CD4-positive, alpha-beta T cell treated with Interleukin-6 for 4 hours (primary cell): Measurements from ENCODE around the gene C3orf22.

Experiments
- DNase-seq: peaks from one replicate; pipeline ENCODE4 v3.0.0-alpha.2; 2020; ENCODE audit warnings: mixed read lengths

The C3orf22 gene

GRCh38 chr3:126511291-126511690 is 47.4 kb downstream of the C3orf22 start:
- DNase-seq: no peak

- DNase-seq: no peak
These were observed 48.3 kb downstream of the C3orf22 start for GRCh38 chr3:126510308-126510910.

- DNase-seq: no peak
These were observed 49.0 kb downstream of the C3orf22 start for GRCh38 chr3:126509597-126510307.

GRCh38 chr3:126508564-126508964 is 50.2 kb downstream of the C3orf22 start:
- DNase-seq: no peak

GRCh38 chr3:126507886-126508285 is 50.8 kb downstream of the C3orf22 start:
- DNase-seq: no peak

GRCh38 chr3:126503701-126504100 is 55.0 kb downstream of the C3orf22 start:
- DNase-seq: no peak

- DNase-seq: no peak
These were observed 56.1 kb downstream of the C3orf22 start for GRCh38 chr3:126502656-126503055.

- DNase-seq: no peak
These were observed 57.0 kb downstream of the C3orf22 start for GRCh38 chr3:126501736-126502135.

- DNase-seq: no peak
These were observed 57.7 kb downstream of the C3orf22 start for GRCh38 chr3:126501054-126501453.

GRCh38 chr3:126500016-126500415 is 58.7 kb downstream of the C3orf22 start:
- no peak for DNase-seq
